NCI-H1930 (cell line): Measurements from ENCODE around the gene SIDT2.
A peak's percentile ranks its signal among the peaks of the same experiment; 100 is the strongest.
"Not testable (repeated sequence)": the region's sequence is repeated elsewhere in the genome, so short reads cannot be mapped to it uniquely, and the experiment has no call there.

Experiments used
- DNase-seq, 2 experiments: peaks; one replicate each; lab custom pipeline; 2025; lab: John Stamatoyannopoulos, UW

The SIDT2 gene

DNA sequence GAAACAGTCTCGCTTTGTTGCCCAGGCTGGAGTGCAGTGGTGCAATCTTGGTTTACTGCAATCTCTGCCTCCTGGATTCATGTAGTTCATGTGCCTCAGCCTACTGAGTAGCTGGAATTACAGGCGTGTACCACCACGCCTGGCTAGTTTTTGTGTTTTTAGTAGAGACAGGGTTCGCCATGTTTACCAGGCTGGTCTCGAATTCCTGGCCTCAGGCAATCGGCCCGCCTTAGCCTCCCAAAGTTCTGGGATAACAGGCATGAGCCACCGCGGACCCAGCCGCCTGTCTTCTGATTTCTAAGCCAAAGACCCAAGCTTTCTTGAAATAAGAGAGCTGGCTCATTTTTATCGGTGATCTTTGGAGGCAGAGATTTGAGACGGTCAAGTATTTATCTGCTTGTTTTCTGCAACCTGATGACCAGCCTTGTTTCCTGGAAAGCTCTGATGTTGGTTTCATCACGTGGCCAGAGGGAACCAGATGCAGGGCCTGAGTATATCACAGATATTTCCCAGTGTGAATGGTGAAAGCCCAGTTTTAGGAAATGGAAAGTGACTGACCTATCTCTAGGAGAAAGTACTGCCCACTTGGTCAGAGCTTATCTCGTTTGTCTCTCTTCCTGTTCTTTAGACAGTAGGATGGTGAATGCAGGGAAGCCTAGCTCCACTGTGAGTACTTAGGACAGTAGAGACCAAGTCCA, 5.7 kb upstream of the SIDT2 start:
- no peak for DNase-seq

DNA sequence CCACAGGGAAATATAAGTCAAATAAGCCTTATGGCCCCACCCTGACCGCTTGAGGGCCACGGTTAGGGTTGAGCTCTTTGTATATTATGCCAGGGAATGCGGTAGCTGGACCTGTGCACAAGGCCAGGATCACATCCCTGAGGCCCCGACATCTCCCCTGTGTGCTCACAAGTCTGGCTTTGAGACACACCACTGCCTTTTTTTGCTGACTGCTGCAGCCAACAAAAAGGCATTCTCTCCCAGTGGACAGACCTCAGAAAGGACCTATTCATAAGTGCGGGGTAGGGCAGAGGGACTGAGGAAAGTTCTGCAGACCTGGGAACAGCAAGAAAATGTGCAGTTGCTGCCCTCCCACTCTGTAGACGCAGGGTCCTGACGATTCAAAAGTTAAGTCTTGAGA, 3.4 kb upstream of the SIDT2 start:
- no peak for DNase-seq

DNA sequence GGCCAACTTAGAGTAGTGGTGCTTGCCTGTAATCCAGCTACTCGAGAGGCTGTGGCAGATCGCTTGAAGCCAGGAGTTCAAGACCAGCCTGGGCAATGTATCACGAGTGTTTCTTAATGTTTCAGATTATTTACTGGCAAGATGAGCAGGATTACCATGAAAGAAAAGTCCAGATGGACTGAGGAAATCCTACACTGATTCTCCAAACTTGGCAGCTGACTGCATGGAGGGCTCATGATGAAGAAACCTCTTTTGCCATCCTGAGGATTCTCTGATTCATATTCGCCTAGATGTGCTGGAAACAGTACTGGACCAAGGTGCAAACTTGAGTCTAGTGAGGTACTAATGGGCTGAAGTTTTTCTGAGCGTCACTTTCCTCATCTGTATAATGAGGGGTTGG, 2.8 kb upstream of the SIDT2 start:
- no peak for DNase-seq

DNA sequence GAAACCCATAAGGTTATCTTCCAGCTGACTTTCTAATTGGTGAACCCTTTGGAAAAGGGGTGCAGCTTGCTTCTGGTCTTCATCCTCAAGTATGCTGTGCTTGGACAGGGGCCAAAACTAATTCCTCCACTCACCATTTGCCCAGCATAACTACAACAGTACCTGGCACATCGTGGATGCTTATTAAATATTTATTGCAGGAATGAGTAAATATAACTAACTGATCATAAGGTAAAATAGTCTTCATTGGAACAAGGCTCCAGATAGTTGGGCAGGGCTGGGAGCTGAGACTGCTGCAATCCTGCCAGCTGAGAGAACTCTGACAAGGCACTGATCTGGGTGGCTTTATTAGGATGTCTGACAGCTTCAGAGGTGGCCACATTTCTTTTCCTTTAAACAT, 2.4 kb upstream of the SIDT2 start:
- no peak for DNase-seq

DNA sequence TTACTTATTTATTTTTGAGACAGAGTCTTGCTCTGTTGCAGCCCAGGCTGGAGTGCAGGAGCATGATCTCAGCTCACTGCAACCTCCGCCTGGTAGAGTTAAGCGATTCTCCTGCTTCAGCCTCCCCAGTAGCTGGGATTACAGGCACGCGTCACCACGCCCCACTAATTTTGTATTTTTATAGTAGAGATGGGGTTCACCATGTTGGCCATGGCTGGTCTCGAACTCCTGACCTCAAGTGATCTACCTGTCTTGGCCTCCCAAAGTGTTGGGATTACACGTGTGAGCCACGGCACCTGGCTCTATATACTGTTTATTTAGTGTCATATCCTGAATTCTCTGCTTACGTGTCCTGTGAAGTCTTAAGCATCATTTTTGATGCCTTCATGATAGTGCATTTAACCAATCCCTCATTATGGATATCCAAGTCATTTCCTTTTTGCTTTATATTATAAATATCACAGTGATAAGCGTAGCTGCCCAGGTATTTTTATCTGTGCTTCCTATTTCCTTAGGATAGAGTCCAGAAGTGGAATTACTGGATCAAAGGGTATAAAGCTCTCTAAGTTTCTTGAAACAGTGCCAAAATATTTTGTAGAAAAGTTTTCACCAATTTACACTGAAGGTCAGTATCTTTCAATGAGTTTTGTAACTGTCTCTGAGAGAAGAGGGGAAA, 871 bp upstream of the SIDT2 start:
- no peak for DNase-seq

DNA sequence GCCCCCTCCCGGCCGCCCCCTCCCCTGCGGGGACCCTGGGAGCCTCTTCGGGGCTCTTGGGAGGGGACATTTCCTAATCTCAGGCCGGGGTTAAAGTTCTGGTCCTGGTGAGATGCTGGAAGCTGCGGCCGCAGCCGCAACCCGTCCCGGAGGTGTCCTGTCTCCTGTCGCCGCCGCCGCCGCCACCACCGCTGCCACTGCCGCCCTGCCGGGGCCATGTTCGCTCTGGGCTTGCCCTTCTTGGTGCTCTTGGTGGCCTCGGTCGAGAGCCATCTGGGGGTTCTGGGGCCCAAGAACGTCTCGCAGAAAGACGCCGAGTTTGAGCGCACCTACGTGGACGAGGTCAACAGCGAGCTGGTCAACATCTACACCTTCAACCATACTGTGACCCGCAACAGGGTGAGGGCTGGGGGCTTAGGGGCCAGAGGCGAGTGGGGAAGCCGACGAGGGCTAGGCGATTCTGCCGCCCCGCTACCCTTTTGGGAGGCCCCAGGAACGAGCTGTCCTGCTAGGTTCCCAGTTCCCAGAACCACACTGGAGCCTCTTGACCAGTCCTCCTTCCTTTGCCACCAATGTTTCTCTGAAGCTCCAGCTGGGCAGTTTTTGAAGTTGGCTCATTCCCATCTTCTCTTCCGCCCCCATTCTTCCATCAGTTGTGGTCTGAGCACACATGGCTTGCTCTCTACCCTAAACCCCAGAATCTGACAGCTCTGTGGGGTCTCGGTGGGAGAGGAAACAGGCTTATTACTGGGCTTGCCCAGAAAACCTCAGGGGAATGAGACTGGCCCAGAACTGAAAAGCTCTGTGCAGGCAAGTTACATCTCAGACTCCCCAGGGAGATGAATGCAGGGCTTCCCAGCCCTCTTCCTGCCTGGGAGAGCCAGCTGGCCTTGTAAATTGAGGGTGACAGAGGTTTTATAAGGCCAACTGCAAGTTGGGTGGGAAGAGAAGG, 781 bp downstream of the SIDT2 start:
- no peak for DNase-seq

DNA sequence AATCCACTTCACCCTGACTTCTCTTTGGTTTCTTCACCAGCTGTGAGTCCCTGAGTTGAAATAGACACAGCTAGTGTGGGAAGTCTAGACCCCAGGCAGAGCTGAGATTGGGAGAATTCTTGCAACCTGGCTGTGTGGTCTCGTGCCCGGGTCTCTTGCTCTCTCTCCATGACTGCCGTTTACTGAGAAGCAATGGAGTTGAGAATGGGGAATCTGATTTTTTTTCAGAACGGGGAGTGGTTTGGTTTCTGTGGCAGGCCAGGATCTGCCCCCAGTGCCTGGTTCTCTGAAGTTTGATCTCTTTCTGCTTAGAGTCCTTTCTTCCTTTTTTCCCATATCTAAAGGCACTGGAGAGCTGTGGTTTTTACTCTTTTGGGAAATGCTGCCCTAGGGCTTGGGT, 1.5 kb downstream of the SIDT2 start:
- DNase-seq: no peak

DNA sequence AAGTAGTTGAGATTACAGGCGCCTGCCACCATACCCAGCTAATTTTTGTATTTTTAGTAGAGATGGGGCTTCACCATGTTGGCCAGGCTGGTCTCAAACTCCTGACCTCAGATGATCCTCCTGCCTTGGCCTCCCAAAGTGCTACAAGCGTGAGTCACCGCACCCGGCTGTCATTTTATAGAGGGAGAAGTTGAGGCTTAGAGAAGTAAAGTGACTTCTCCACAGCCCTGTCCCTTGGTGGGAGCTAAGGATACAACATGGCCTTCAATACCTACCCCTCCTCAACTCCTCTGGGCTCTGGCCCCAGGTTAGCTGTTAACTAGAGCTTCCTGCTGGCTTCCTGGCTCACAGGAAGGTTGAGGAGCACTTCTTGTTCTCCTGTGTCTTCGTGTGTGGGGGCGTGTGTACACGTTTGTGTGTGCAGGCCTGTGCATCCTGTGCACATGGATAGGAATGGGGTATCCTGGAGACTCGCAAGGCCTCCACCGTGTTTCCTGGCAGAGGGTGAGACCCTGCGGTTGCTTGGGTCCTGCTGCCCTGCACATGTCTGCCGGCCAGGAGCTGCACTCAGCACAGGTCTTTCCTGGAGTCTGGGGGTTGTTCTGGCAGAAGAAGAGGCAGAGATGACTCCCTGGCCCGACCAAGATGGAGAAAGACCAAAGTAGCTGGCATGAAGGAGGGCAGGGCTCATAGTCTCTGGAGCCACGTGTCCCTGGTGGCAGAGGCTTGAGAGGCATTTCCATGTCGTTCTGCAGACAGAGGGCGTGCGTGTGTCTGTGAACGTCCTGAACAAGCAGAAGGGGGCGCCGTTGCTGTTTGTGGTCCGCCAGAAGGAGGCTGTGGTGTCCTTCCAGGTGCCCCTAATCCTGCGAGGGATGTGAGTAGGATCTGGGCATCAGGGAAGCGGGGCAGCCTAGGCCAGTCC, 2.4 kb downstream of the SIDT2 start:
- DNase-seq: peak; percentile 48 to 64

DNA sequence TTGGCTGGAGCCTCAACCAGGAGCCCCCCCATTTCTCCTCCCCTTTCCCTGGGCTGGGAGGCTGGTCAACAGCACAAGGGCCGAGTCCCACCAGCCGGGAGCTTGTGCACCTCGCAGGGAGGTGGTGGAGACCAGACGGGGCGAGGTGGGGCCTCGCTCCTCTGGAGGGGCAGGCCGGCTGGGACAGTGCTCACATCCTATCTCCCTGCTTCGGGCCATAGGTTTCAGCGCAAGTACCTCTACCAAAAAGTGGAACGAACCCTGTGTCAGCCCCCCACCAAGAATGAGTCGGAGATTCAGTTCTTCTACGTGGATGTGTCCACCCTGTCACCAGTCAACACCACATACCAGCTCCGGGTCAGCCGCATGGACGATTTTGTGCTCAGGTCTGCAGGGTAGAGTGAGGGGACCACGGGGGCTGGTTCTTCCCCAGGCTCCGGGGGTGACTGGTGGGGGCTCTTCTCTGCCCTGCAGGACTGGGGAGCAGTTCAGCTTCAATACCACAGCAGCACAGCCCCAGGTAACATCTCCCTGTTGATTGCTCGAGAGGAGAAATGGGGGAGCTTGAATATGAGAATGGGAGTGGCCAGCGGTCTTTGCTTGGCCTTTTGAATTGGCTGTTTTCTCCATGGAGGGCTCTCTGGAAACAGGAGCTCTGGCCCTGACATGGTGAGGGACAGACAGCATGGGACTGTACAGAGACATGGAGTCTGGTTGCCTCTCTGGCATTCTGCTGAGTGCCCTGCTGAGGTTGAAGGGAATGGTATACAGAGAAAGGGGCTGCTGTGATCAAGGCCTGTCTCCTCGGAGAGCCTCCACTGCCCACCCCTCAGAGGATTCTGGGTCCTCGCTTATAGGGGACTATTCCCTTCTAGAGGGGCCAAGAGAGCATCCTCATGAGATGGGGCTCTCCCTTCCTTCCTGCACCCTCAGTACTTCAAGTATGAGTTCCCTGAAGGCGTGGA, 3.3 kb downstream of the SIDT2 start:
- DNase-seq: no peak

DNA sequence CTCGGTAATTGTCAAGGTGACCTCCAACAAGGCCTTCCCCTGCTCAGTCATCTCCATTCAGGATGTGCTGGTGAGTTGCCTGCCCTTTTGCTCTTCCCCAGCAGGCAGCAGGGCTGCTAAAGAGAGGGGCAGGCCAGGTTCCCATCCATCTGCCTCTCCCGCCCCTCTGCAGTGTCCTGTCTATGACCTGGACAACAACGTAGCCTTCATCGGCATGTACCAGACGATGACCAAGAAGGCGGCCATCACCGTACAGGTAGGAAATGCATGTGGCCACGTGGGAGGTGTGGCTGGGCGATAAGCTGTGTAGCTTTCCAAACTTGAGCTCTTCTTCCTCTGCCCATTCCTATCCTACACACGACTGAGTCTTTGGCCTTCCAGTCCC, 4.0 kb downstream of the SIDT2 start:
- no peak for DNase-seq

DNA sequence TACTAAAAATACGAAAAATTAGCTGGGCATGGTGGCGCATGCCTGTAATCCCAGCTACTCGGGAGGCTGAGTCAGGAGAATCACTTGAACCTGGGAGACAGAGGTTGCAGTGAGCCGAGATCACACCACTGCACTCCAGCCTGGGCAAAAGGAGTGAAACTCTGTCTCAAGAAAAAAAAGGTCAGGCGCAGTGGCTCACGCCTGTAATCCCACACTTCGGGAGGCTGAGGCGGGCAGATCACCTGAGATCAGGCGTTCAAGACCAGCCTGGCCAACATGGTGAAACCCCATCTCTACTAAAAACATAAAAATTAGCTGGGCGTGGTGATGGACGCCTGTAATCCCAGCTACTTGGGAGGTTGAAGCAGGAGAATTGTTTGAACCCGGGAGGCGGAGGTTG, 4.6 kb downstream of the SIDT2 start:
- not testable (repeated sequence) for DNase-seq

DNA sequence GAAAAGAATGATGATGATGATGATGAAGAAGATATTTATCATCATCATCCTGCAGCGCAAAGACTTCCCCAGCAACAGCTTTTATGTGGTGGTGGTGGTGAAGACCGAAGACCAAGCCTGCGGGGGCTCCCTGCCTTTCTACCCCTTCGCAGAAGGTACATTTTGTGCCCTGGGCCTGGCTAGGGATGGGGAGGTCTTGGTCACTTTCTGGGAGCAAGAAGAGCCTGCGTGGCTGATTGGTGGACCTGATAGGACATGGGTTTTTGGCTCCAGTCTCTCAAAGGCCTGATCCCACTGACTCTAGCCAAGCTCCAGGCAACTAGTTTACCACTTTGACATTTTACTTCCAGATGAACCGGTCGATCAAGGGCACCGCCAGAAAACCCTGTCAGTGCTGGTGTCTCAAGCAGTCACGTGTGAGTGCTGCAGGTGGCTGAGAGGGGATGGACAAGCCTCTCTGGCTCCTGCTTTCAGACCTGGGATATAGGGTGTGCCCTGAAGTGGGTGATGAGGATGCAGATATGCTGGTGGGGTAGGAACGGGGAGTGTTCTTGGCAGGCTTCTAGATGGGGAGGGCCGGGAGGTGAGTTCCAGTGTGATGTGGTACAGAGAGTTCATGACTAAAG, 5.3 kb downstream of the SIDT2 start:
- DNase-seq: no peak

DNA sequence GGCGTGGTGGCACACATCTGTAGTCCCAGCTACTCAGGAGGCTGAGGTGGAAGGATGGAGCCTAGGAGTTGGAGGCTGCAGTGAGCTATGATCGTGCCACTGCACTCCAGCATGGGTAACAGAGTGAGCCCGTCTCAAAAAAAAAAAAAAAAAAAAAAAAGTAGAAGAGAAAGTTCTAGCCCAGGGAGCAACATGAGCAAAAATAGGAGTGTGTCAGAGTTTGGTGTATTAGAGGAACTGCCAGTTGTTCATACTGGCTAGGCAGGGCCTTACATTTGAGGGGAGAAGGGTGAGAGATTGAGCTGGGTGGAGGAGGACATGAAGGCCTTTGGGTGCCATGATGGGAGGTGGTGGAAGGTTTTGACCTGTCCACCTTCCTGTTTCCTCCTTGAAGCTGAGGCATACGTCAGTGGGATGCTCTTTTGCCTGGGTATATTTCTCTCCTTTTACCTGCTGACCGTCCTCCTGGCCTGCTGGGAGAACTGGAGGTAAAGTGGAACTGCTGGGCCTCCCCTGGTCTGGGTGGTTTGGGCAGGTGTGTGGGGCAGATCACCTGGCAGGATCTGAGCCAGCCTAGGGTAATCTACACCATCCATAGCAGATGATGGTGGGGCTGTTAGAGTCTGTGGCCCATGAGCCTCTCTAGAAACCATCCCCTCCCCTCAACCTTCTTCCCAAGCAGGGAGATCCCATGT, 7.3 kb downstream of the SIDT2 start:
- DNase-seq: no peak

DNA sequence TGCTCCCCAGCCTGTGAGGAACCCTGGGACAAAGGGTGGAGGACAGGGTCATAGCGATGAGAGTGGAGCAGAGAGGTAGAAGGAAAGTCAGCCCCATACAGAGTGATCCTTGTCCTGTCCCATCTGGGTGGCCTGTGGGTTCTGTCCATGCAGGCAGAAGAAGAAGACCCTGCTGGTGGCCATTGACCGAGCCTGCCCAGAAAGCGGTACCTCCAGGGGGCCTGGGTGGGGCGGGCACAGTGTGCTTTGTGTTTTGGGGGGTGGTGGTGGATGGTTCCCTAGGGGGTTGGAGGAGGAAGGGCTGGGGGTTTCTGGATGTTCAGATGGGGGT, 7.9 kb downstream of the SIDT2 start:
- no peak for DNase-seq

DNA sequence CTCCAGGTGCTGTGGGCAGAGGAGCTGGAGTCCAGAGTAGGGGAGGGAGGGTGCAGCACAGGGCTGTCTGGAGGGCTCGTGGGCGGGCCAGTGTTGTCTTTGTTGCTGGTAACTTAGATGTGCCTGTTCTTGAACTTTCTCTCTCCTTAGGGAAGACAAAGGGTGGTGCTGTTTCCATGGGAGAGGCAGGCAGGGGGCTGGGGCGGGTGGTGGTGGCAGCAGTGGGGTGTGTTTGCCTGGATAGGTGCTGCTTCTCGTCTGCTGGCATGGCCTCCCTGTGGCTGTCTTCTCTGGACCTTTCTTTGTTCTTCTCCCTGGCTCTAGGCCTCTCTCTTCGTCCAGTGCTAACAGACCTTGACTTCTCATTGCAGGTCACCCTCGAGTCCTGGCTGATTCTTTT, 8.5 kb downstream of the SIDT2 start:
- no peak for DNase-seq

DNA sequence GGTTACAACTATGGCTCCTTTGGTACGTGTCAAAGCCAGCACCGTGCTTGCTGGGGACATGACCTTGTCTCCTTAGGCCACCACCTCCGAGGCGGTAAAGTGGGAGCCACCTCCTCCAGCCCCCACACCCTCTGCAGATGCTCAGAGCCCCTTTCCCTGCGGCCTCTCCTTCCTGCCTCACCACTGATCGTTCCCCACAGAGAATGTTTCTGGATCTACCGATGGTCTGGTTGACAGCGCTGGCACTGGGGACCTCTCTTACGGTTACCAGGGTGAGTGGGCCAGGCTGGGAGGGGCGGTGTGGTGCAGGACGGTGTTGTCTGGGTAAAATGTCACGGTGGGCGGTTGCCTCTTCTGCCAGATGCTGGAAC, 8.9 kb downstream of the SIDT2 start:
- DNase-seq: no peak

DNA sequence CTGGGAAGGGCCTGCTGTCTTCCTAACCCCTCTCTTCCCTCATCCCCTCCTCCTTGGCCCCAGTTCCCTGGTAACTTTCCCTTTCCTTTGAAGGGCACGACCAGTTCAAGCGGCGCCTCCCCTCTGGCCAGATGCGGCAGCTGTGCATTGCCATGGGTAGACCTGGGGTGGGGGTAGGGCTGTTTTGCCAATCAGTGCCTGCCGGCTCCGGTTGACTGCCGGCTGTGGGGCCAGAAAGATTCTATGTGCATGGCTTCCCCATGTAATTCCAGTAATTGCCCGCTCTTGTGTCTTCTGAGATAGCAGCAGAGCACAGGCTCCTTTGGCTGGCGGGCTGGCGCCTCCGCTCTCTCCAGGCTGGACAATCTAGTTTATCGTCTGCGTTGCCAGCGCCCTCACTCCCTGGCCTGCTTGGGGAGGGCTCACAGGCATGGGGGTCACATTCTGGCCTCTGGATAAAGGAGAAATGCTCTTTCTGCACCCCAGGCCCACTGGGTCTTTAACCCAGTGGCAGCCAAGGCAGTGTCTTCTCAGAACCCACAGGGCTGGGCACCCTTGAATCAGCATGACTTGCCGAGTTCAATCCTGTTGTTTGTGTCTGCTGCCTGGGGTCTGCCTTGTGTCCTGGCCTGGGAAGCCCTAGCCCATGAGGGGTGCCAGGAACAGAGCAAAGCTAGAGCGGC, 9.4 kb downstream of the SIDT2 start:
- no peak for DNase-seq

DNA sequence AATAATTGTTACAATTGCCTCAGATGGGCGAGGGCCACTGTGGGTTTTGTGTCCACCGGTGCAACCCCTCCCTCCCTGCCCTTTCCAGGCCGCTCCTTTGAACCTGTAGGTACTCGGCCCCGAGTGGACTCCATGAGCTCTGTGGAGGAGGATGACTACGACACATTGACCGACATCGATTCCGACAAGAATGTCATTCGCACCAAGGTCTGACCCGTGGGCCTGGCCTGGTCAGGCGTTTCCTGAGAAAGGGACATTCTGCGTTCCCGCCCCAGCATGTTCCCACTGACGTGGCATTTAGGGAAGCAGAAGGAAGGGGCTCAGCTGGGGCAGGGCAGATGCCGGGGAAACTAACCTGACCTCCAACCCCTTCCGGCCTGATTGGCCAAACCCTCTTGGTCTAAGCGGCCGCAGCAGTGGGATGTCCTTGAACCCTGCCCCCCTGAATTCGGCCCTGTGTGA, 10.1 kb downstream of the SIDT2 start:
- no peak for DNase-seq
